Hepatocyte (in vitro differentiated cells): Measurements from ENCODE around the gene HIRA. TPM values are rescaled to one million over a fixed set of nuclear protein-coding genes. Genes with fewer than 3 reads are reported as not detected.

Experiments
- DNase-seq: peaks from one replicate; pipeline ENCODE4 v3.0.0-alpha.2; 2016; ENCODE audit warnings: low spot score
- H2AFZ ChIP-seq: fragments of 200-600 bp; sonication (generic); 2 replicates; pipeline ENCODE4 v1.6.0; 2016; ENCODE audit warnings: antibody characterized with exemption, mild to moderate bottlenecking
- H3K27ac ChIP-seq: fragments of 200-600 bp; sonication (generic); 2 replicates; pipeline ENCODE4 v1.5.1; 2016; ENCODE audit warnings: mild to moderate bottlenecking
- H3K27me3 ChIP-seq: fragments of 200-600 bp; sonication (generic); 2 replicates; pipeline ENCODE4 v1.6.1; 2016
- H3K36me3 ChIP-seq: fragments of 200-600 bp; sonication (generic); replicated peaks from 2 replicates; pipeline ENCODE4 v1.5.1; 2016; ENCODE audit warnings: low read depth; ENCODE audit not compliant: insufficient read depth
- H3K4me1 ChIP-seq: fragments of 200-600 bp; sonication (generic); 2 replicates; pipeline ENCODE4 v1.5.1; 2016; ENCODE audit warnings: mild to moderate bottlenecking, moderate library complexity; ENCODE audit not compliant: insufficient read depth
- H3K4me2 ChIP-seq: fragments of 200-600 bp; sonication (generic); 2 replicates; pipeline ENCODE4 v1.6.0; 2016
- H3K4me3 ChIP-seq: fragments of 200-600 bp; sonication (generic); 2 replicates; pipeline ENCODE4 v1.5.1; 2016; ENCODE audit warnings: mild to moderate bottlenecking
- H3K79me2 ChIP-seq: fragments of 200-600 bp; sonication (generic); 2 replicates; pipeline ENCODE4 v1.6.0; 2017; ENCODE audit warnings: mild to moderate bottlenecking
- H3K9me2 ChIP-seq: fragments of 200-600 bp; sonication (generic); replicated peaks from 2 replicates; pipeline ENCODE4 v1.6.0; 2017; ENCODE audit warnings: mild to moderate bottlenecking; ENCODE audit not compliant: insufficient read depth
- H3K9me3 ChIP-seq: fragments of 200-600 bp; sonication (generic); 2 replicates; pipeline ENCODE4 v1.5.1; 2016; ENCODE audit warnings: low read depth, mild to moderate bottlenecking
- H4K20me1 ChIP-seq: fragments of 200-600 bp; sonication (generic); 2 replicates; pipeline ENCODE4 v1.6.0; 2016; ENCODE audit warnings: mild to moderate bottlenecking; ENCODE audit not compliant: insufficient read depth, poor library complexity, severe bottlenecking
- EZH2 ChIP-seq: fragments of 200-600 bp; sonication (generic); IDR thresholded peaks from 2 replicates; pipeline ENCODE4 v1.6.1; 2016; ENCODE audit warnings: antibody characterized with exemption, mild to moderate bottlenecking, borderline replicate concordance
- EZH2phosphoT487 ChIP-seq: fragments of 200-600 bp; sonication (generic); IDR thresholded peaks from one replicate; pipeline ENCODE4 v1.6.1; 2018; ENCODE audit warnings: antibody characterized with exemption, mild to moderate bottlenecking, low read depth, moderate library complexity; ENCODE audit not compliant: unreplicated experiment, severe bottlenecking
- WGBS: methylation state at CpG from one replicate; pipeline ENCODE4 v1.1.6; 2016; ENCODE audit warnings: low lambda C conversion rate; ENCODE audit errors: missing lambda C conversion rate; 5-methylcytosine and 5-hydroxymethylcytosine counted together
- polyA plus RNA-seq: library from polyadenylated mRNA; unstranded; fragments of >200 nt; fragmentation: Nextera tagmentation; extraction: Ambion mirVana; gene quantifications from 2 replicates; pipeline ENCODE4 v1.2.1, GENCODE V29; 2016
- total RNA-seq: library from RNA; depleted of rRNA; stranded (reverse); fragments of >200 nt; gene quantifications from 2 replicates; pipeline ENCODE4 v1.2.3, GENCODE V29; 2014
- TF ChIP-seq, protein P1 (sequence below): fragments of 200-600 bp; sonication (generic); IDR thresholded peaks from 2 replicates; pipeline ENCODE4 v1.5.1; 2016; ENCODE audit warnings: antibody characterized with exemption, mild to moderate bottlenecking; ENCODE audit not compliant: poor library complexity

HIRA gene
- total and polyA plus RNA-seq, 2 experiments from 2014 or later, result 23.5 to 30.6 TPM

DNA sequence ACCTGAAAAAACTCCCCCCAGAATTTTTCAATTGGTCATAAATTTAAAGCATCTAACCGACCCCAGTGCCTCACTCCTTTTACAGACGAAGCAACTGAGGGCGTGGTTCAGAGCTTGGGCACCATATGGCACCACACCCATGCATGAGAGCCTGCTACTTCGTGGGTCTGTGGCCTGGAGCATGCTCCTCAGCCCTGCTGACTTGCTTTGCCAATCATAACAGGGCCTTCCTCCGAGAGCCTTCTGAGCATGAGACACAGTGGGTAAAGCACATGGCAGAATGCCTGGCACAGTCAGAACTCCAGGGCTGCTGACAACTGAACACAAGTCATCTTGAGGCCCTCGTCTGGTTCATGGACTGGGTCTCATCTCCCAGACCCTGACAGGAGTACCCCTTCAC, 33.3 kb downstream of the HIRA start:
- TF ChIP-seq, protein P1, sequence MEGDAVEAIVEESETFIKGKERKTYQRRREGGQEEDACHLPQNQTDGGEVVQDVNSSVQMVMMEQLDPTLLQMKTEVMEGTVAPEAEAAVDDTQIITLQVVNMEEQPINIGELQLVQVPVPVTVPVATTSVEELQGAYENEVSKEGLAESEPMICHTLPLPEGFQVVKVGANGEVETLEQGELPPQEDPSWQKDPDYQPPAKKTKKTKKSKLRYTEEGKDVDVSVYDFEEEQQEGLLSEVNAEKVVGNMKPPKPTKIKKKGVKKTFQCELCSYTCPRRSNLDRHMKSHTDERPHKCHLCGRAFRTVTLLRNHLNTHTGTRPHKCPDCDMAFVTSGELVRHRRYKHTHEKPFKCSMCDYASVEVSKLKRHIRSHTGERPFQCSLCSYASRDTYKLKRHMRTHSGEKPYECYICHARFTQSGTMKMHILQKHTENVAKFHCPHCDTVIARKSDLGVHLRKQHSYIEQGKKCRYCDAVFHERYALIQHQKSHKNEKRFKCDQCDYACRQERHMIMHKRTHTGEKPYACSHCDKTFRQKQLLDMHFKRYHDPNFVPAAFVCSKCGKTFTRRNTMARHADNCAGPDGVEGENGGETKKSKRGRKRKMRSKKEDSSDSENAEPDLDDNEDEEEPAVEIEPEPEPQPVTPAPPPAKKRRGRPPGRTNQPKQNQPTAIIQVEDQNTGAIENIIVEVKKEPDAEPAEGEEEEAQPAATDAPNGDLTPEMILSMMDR, result no peak
- TF ChIP-seq EZH2, result no peak
- TF ChIP-seq EZH2phosphoT487, result no peak
- no peak for DNase-seq
- Histone ChIP-seq H3K9me3 (no peaks in the 10 kb centered on the region), H3K27ac (no peak overlapping the region), H3K36me3 (no peaks in the 10 kb centered on the region), H3K79me2 (no peaks in the 10 kb centered on the region), H3K4me3 (no peak overlapping the region), H2AFZ (no peak overlapping the region), H3K4me1 (no peaks in the 10 kb centered on the region), H3K9me2 (no peaks in the 10 kb centered on the region), H3K4me2 (no peak overlapping the region), H3K27me3 (no peaks in the 10 kb centered on the region), H4K20me1 (no peaks in the 10 kb centered on the region)
- WGBS, result 96% methylated on average over 6 of the region's 6 CpGs

DNA sequence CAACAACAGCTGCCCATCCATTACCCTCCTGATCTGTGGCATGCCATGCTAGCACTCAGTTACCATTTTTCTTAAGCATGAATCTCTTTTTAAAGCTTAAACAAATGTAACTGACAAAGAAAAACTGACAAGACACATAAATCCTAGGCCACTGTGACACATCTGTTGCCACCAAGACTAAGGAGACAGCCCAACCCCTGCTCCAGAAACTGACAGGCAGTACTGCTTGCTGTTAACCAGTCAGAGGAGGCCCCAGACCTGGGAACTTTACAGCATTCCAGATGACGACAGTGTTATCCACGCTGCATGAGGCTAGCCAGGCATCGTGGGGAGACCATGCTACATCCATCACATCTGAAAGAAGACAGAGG, 33.8 kb downstream of the HIRA start:
- no peaks in the 10 kb centered on the region for H3K27me3 ChIP-seq
- H3K36me3 ChIP-seq, result no peaks in the 10 kb centered on the region
- WGBS, result 69% methylated on average over 3 of the region's 3 CpGs

DNA sequence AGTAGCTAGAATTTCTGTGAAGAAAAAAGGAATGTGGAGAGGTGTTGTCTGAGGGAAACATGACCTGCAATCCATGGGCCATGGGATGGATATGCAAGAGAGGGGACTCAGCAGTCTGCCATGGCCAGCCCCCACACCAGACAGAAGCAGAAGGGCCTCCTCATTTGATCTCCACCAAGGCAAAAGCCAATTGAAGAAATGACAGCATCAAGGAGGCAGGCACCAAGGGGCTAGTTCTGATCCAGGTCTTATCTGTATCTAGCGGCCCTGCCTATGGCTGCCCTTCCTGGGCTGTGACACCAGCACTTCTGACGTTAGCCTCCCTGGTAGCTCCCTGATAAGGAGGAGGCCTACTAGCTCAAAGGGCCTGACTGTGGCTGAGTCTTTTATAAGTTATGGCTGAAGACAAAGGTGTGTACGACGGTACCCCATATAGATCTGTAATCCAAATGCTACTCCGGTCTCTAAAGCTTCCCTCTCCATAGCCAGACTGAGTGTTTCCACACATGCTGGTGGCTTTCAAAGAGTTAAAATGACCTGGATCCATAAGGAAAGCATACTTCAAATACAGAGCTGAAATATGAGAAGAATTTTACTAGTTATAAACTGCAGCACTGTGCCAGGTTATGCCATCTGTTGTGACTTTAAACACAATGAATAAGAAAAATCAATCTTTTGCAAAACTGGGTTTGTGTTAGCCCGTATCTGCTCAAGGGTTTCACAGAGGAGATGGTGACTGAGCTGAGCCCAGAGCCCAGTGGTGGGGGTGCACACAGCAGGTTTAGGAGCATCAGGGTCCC, 34.4 kb downstream of the HIRA start:
- no peak for DNase-seq
- H3K4me1 ChIP-seq, result no peaks in the 10 kb centered on the region
- H4K20me1 ChIP-seq, result no peaks in the 10 kb centered on the region
- no peaks in the 10 kb centered on the region for H3K9me2 ChIP-seq
- no peak overlapping the region for H2AFZ ChIP-seq
- WGBS, result 84% methylated on average over 6 of the region's 6 CpGs
- TF ChIP-seq, protein P1, result no peak
- TF ChIP-seq EZH2, result no peak
- no peak for TF ChIP-seq EZH2phosphoT487
- H3K27ac ChIP-seq, result no peak overlapping the region
- no peaks in the 10 kb centered on the region for H3K79me2 ChIP-seq
- H3K9me3 ChIP-seq, result no peaks in the 10 kb centered on the region
- no peak overlapping the region for H3K4me3 ChIP-seq
- no peaks in the 10 kb centered on the region for H3K36me3 ChIP-seq
- no peaks in the 10 kb centered on the region for H3K27me3 ChIP-seq
- no peak overlapping the region for H3K4me2 ChIP-seq

More for the DNA sequence above, 33.8 kb downstream of the HIRA start:
- no peaks in the 10 kb centered on the region for H3K4me1 ChIP-seq
- no peaks in the 10 kb centered on the region for H3K9me3 ChIP-seq
- H4K20me1 ChIP-seq, result no peaks in the 10 kb centered on the region
- H3K4me2 ChIP-seq, result no peak overlapping the region
- no peaks in the 10 kb centered on the region for H3K9me2 ChIP-seq
- DNase-seq, result no peak
- TF ChIP-seq EZH2 (no peak), EZH2phosphoT487 (no peak)
- TF ChIP-seq, protein P1, result no peak
- H3K27ac ChIP-seq, result no peak overlapping the region
- H3K79me2 ChIP-seq, result no peaks in the 10 kb centered on the region
- H3K4me3 ChIP-seq, result no peak overlapping the region
- no peak overlapping the region for H2AFZ ChIP-seq

DNA sequence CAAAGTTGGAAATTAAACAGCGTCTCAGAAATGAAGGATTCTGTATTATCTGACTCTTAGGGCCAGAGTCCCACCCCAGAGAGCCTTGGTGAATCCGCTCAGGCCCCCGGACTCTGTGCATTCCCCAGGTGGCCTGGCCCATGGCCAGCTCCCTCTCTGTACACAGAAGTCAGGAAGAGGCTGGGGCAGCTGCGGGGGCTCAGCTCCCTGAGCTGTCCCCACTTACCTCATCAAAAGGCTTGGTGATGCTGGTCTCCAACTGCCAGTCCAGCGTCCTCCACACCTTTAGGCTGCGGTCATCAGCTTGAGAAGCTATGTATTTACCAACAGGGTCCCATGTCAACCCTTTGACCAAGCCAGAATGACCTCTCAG, 35.0 kb downstream of the HIRA start:
- H3K36me3 ChIP-seq, result no peaks in the 10 kb centered on the region
- H2AFZ ChIP-seq, result no peak overlapping the region
- H3K4me1 ChIP-seq, result no peaks in the 10 kb centered on the region
- no peak overlapping the region for H3K4me2 ChIP-seq
- TF ChIP-seq EZH2phosphoT487, result no peak
- TF ChIP-seq EZH2, result no peak
- TF ChIP-seq, protein P1, result no peak
- H3K9me2 ChIP-seq, result no peaks in the 10 kb centered on the region
- no peak for DNase-seq
- WGBS, result 93% methylated on average over 6 of the region's 6 CpGs
- no peaks in the 10 kb centered on the region for H3K9me3 ChIP-seq
- no peaks in the 10 kb centered on the region for H4K20me1 ChIP-seq
- H3K27ac ChIP-seq, result no peak overlapping the region
- no peaks in the 10 kb centered on the region for H3K27me3 ChIP-seq
- no peaks in the 10 kb centered on the region for H3K79me2 ChIP-seq
- H3K4me3 ChIP-seq, result no peak overlapping the region
